Stimulated activated CD8-positive, alpha-beta memory T cell treated with anti-CD3 and anti-CD28 coated beads, Interleukin-7, amount 100 ng/mL, for 1 hour (primary cell): ENCODE results near the gene IGF1R.

Experiments
- DNase-seq, 2 donors: peaks; one replicate each; pipeline ENCODE4 v3.0.0-alpha.2; 2020; ENCODE audit warnings: low read depth in 2 of 2

The IGF1R gene

GRCh38 chr15:98648654-98649471, 524 bp downstream of the IGF1R start:
- DNase-seq: no peak

- DNase-seq: no peak
Observed at GRCh38 chr15:98649472-98650416, 1.4 kb downstream of the IGF1R start.

- DNase-seq: no peak
Observed at GRCh38 chr15:98650417-98651035, 2.2 kb downstream of the IGF1R start.

- DNase-seq: no peak
Observed at GRCh38 chr15:98651036-98651481, 2.7 kb downstream of the IGF1R start.

GRCh38 chr15:98651581-98652220, 3.4 kb downstream of the IGF1R start:
- no peak for DNase-seq

GRCh38 chr15:98653686-98654085, 5.3 kb downstream of the IGF1R start:
- DNase-seq: no peak

- DNase-seq: no peak
Observed at GRCh38 chr15:98654790-98655360, 6.5 kb downstream of the IGF1R start.

GRCh38 chr15:98655732-98656131, 7.4 kb downstream of the IGF1R start:
- no peak for DNase-seq

GRCh38 chr15:98657721-98658120, 9.4 kb downstream of the IGF1R start:
- no peak for DNase-seq

- DNase-seq: no peak
Observed at GRCh38 chr15:98658831-98659699, 10.7 kb downstream of the IGF1R start.

GRCh38 chr15:98660055-98660454, 11.7 kb downstream of the IGF1R start:
- DNase-seq: no peak

- no peak for DNase-seq
Observed at GRCh38 chr15:98663045-98663444, 14.7 kb downstream of the IGF1R start.

GRCh38 chr15:98663606-98664005, 15.3 kb downstream of the IGF1R start:
- no peak for DNase-seq

- no peak for DNase-seq
Observed at GRCh38 chr15:98666441-98666840, 18.1 kb downstream of the IGF1R start.

- no peak for DNase-seq
Observed at GRCh38 chr15:98666841-98667240, 18.5 kb downstream of the IGF1R start.

GRCh38 chr15:98667521-98668179, 19.3 kb downstream of the IGF1R start:
- DNase-seq: no peak

GRCh38 chr15:98668566-98669308, 20.4 kb downstream of the IGF1R start:
- DNase-seq: no peak

- DNase-seq: no peak
Observed at GRCh38 chr15:98669638-98670037, 21.3 kb downstream of the IGF1R start.
